ENCODE measurements around the gene BEST3. TPM values are rescaled to one million over a fixed set of nuclear protein-coding genes. Genes with fewer than 3 reads are reported as not detected.

The BEST3 gene
- total and polyA plus RNA-seq, 2 donors (not counting 3 experiments of a cell fraction or from before 2014, with no cell fraction given), result 0.12 to 0.18 TPM

DNA sequence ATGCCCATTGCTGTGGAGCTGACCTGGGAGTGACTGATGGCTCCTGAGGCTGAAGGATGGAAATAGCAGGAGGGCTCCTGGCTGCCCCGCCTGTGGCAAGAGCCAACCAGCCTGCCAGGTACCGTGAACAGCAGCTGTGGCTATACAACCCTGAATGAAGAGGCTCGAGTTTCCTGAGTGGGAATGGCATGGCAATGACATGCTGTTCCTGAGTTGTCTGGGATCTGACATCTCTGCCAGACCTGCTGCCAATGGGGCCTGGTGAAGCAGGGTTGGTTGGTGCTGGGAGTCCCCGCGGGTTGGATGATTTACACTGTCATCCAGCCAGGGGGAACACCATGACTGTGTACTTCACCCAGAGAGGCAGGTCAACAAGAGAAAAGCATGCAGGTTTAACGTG lies 56.6 kb downstream of the BEST3 start:
- Histone ChIP-seq H3K79me2 (ENCODE audit: control insufficient read depth, insufficient read depth, low read length) (no peaks in the 10 kb centered on the region), H3K9ac (replicated peaks; ENCODE audit: extremely low read depth, insufficient read depth, low read length) (no peak overlapping the region), H3K27me3 (ENCODE audit: control insufficient read depth in 2 of 2, insufficient read depth in 2 of 2, low read length in 2 of 2) (no peaks in the 10 kb centered on the region), H2AFZ (ENCODE audit: low read depth, low read length) (no peak overlapping the region), H3K4me2 (ENCODE audit: insufficient read depth, low read length) (no peak overlapping the region), H3K36me3 (ENCODE audit: control insufficient read depth in 2 of 2, extremely low read depth in 1 of 2, insufficient read depth in 2 of 2, low read length in 2 of 2) (no peaks in the 10 kb centered on the region), H3K9me3 (replicated peaks; ENCODE audit: control insufficient read depth, insufficient read depth, low read length) (no peaks in the 10 kb centered on the region), H3K4me1 (ENCODE audit: control insufficient read depth, extremely low read depth, insufficient read depth, low read length) (no peaks in the 10 kb centered on the region), H3K27ac (ENCODE audit: insufficient read depth, low read depth, low read length) (no peak overlapping the region), H4K20me1 (replicated peaks; ENCODE audit: control insufficient read depth, extremely low read depth, insufficient read depth, low read length) (no peaks in the 10 kb centered on the region), H3K9me1 (replicated peaks; ENCODE audit: control insufficient read depth, extremely low read depth, insufficient read depth, low read length) (no peaks in the 10 kb centered on the region), H3K4me3 (replicated peaks in 1 of 3; ENCODE audit: insufficient read depth in 1 of 3, low read depth in 1 of 3, low read length in 3 of 3) (no peak overlapping the region)
- intact Hi-C loops (cut with micrococcal nuclease) (no loop called here), dilution Hi-C loops (cut with MboI; ENCODE audit: extremely low pct_ligation_motif_present, low sequenced_read_pairs) (no loop called here)
- TF ChIP-seq POLR2AphosphoS5 (IDR thresholded peaks at IDR 0.05; ENCODE audit: insufficient read depth, low read depth, low read length), result no peak
- no peak for TF ChIP-seq EZH2 (IDR thresholded peaks at IDR 0.05; ENCODE audit: borderline replicate concordance, low read depth, low read length, severe bottlenecking)
- TF ChIP-seq FOS (IDR thresholded peaks at IDR 0.05; ENCODE audit: borderline replicate concordance, insufficient read depth, low read length), result no peak
- TF ChIP-seq JUN (IDR thresholded peaks at IDR 0.05; ENCODE audit: borderline replicate concordance, insufficient read depth, insufficient read length, low read depth), result no peak
- TF ChIP-seq, protein P1, sequence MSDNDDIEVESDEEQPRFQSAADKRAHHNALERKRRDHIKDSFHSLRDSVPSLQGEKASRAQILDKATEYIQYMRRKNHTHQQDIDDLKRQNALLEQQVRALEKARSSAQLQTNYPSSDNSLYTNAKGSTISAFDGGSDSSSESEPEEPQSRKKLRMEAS (IDR thresholded peaks at IDR 0.05; ENCODE audit: insufficient read depth, insufficient read length), result no peak
- TF ChIP-seq, protein P2, sequence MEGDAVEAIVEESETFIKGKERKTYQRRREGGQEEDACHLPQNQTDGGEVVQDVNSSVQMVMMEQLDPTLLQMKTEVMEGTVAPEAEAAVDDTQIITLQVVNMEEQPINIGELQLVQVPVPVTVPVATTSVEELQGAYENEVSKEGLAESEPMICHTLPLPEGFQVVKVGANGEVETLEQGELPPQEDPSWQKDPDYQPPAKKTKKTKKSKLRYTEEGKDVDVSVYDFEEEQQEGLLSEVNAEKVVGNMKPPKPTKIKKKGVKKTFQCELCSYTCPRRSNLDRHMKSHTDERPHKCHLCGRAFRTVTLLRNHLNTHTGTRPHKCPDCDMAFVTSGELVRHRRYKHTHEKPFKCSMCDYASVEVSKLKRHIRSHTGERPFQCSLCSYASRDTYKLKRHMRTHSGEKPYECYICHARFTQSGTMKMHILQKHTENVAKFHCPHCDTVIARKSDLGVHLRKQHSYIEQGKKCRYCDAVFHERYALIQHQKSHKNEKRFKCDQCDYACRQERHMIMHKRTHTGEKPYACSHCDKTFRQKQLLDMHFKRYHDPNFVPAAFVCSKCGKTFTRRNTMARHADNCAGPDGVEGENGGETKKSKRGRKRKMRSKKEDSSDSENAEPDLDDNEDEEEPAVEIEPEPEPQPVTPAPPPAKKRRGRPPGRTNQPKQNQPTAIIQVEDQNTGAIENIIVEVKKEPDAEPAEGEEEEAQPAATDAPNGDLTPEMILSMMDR (IDR thresholded peaks at IDR 0.05; ENCODE audit: extremely low read depth in 1 of 2, insufficient read depth in 1 of 2, low read depth in 1 of 2, low read length in 2 of 2), result no peak
- no peak for TF ChIP-seq POLR2A (IDR thresholded peaks at IDR 0.05; ENCODE audit: low read depth, low read length)
- TF ChIP-seq GATA2 (IDR thresholded peaks at IDR 0.05; ENCODE audit: insufficient read depth, insufficient read length, low read depth, low read length), result no peak
- TF ChIP-seq MYC (IDR thresholded peaks at IDR 0.05; ENCODE audit: low read depth, low read length), result no peak
- no TSS peak for BruUV-seq (replicated peaks)
- no peak for FAIRE-seq
- CTCF ChIA-PET, result interaction anchor here (4.7 to 6.7 kb wide), 2 partner anchors 254 to 285 kb away, joined by 37 to 133 read pairs; no protein-coding TSS in a partner anchor
- POLR2A ChIA-PET, result no interaction called here
- DNase-seq (ENCODE audit: low read depth, low spot score), result no peak
